D721Med (cell line): Measurements from ENCODE around the gene GHR.
A peak's percentile ranks its signal among the peaks of the same experiment; 100 is the strongest.
"Not testable (repeated sequence)": the region's sequence is repeated elsewhere in the genome, so short reads cannot be mapped to it uniquely, and the experiment has no call there.

Source experiments
- DNase-seq: peaks from one replicate; pipeline ENCODE4 v3.0.0; 2011; ENCODE audit warnings: low spot score; ENCODE audit not compliant: insufficient read length
- FAIRE-seq: peaks from 2 replicates; lab custom pipeline; 2011; peaks lifted over from hg19 to GRCh38; lab: Jason Lieb, UNC
- TF ChIP-seq, protein P1 (sequence below): IDR thresholded peaks from 2 replicates; pipeline ENCODE4 v1.5.1; 2012; ENCODE audit warnings: mild to moderate bottlenecking, control low read depth; ENCODE audit not compliant: insufficient read depth; ENCODE audit errors: missing control alignments

GHR gene

GRCh38 chr5:42715785-42716184, 292.5 kb downstream of the GHR start:
- FAIRE-seq (no peak), DNase-seq (no peak)
- TF ChIP-seq, protein P1, sequence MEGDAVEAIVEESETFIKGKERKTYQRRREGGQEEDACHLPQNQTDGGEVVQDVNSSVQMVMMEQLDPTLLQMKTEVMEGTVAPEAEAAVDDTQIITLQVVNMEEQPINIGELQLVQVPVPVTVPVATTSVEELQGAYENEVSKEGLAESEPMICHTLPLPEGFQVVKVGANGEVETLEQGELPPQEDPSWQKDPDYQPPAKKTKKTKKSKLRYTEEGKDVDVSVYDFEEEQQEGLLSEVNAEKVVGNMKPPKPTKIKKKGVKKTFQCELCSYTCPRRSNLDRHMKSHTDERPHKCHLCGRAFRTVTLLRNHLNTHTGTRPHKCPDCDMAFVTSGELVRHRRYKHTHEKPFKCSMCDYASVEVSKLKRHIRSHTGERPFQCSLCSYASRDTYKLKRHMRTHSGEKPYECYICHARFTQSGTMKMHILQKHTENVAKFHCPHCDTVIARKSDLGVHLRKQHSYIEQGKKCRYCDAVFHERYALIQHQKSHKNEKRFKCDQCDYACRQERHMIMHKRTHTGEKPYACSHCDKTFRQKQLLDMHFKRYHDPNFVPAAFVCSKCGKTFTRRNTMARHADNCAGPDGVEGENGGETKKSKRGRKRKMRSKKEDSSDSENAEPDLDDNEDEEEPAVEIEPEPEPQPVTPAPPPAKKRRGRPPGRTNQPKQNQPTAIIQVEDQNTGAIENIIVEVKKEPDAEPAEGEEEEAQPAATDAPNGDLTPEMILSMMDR: no peak

GRCh38 chr5:42718591-42718990, 295.4 kb downstream of the GHR start:
- FAIRE-seq (no peak), DNase-seq (no peak)
- TF ChIP-seq, protein P1: no peak

DNA sequence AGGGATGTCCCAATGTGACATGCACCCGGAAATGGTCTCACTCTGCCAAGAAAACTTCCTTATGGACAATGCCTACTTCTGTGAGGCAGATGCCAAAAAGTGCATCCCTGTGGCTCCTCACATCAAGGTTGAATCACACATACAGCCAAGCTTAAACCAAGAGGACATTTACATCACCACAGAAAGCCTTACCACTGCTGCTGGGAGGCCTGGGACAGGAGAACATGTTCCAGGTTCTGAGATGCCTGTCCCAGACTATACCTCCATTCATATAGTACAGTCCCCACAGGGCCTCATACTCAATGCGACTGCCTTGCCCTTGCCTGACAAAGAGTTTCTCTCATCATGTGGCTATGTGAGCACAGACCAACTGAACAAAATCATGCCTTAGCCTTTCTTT, 295.8 kb downstream of the GHR start:
- DNase-seq (no peak), FAIRE-seq (no peak)
- TF ChIP-seq, protein P1: no peak

DNA sequence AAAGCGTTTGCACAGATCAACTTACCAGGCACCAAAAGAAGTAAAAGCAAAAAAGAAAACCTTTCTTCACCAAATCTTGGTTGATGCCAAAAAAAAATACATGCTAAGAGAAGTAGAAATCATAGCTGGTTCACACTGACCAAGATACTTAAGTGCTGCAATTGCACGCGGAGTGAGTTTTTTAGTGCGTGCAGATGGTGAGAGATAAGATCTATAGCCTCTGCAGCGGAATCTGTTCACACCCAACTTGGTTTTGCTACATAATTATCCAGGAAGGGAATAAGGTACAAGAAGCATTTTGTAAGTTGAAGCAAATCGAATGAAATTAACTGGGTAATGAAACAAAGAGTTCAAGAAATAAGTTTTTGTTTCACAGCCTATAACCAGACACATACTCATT, 297.0 kb downstream of the GHR start:
- FAIRE-seq (no peak), DNase-seq (no peak)
- TF ChIP-seq, protein P1: no peak

GRCh38 chr5:42721484-42721883, 298.2 kb downstream of the GHR start:
- FAIRE-seq: no peak
- TF ChIP-seq, protein P1: no peak
- no peak for DNase-seq

DNA sequence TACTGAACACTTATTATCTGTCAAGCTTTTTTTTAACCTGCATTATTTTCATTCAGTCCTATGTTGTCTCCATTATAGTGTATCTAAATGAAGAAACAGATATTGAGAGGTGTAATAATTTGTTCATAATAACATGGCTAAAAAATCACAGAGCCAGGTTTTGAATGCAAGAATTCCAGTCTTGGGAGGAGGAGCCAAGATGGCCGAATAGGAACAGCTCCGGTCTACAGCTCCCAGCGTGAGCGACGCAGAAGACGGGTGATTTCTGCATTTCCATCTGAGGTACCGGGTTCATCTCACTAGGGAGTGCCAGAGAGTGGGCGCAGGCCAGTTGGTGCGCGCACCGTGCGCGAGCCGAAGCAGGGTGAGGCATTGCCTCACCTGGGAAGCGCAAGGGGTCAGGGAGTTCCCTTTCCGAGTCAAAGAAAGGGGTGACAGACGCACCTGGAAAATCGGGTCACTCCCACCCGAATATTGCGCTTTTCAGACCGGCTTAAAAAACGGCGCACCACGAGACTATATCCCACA, 311.4 kb downstream of the GHR start:
- DNase-seq, FAIRE-seq: not testable (repeated sequence)

DNA sequence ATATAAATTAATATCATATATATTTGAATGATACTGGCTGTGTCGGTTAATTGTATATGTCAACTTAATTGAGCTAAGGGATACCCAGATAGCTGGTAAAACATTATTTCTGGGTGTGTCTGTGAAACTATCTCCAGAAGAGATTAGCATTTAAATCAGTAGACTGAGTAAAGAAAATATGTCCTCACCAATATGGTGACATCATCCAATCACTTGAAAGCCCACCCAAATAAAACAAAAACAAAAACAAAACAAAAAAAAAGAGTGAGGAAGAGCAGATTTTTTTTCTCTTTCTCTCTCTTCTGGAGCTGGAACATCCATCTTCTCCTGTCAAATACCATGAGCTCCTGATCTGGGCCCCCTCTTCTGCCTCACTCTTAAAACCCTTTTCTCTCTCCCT, 317.7 kb downstream of the GHR start:
- FAIRE-seq (no peak), DNase-seq (no peak)
- TF ChIP-seq, protein P1: no peak

DNA sequence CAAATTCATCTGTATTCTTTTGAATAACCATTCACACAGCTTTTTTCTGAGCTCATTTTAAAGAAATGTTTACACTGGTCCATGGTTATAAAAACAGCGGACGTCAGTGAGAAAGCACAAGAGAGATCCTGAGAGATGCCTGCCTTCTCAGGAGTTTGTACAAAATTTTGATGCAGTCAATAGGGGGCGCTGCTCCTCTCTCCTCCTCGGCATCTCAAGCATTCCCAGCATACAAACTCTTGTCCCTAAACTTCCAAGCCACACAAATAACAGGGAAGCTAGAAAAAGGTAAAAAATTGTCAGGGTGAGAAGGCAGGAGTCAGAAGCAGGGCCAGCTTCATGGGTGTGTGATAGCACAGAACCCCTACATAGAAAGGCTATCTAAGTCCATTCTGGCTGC, 322.2 kb downstream of the GHR start:
- no peak for FAIRE-seq
- no peak for DNase-seq
- TF ChIP-seq, protein P1: peak; percentile 45
